ENCODE data around the gene DSTYK.

GRCh38 chr1:205147191-205147835 lies 64.2 kb downstream of the DSTYK start:
- TF ChIP-seq CTCF (IDR thresholded peaks at IDR 0.05) (no peak), SIN3A (IDR thresholded peaks at IDR 0.05; ENCODE audit: borderline replicate concordance, insufficient read depth, low read depth, low read length) (no peak), POLR2AphosphoS5 (IDR thresholded peaks at IDR 0.05; ENCODE audit: low read depth, low read length) (no peak), REST (IDR thresholded peaks at IDR 0.05; ENCODE audit: insufficient read depth in 1 of 2, low read depth in 2 of 2, low read length in 1 of 2) (no peak), TCF7L2 (IDR thresholded peaks at IDR 0.05; ENCODE audit: low read depth, low read length) (no peak)
